Kidney epithelial cell (primary cell): ENCODE results near the gene LGALS8. TPM values are rescaled to one million over a fixed set of nuclear protein-coding genes. Genes with fewer than 3 reads are reported as not detected.

Experiments used
- DNase-seq: peaks from one replicate; pipeline ENCODE4 v3.0.0-alpha.2; 2010; ENCODE audit warnings: low read depth
- H3K27me3 ChIP-seq: 2 replicates; pipeline ENCODE4 v1.6.0; 2011; ENCODE audit warnings: low read length; ENCODE audit not compliant: control insufficient read depth, insufficient read depth
- H3K36me3 ChIP-seq: 2 replicates; pipeline ENCODE4 v1.5.1; 2011; ENCODE audit warnings: low read length; ENCODE audit not compliant: control insufficient read depth, insufficient read depth
- H3K4me3 ChIP-seq: 2 replicates; pipeline ENCODE4 v1.5.1; 2011; ENCODE audit warnings: low read depth, mild to moderate bottlenecking, control low read depth, low read length
- total RNA-seq: library from RNA; depleted of rRNA; stranded (reverse); fragments of >200 nt; gene quantifications from 2 replicates; pipeline ENCODE4 v1.2.3, GENCODE V29; 2015
- TF ChIP-seq, protein P1 (sequence below): IDR thresholded peaks from 2 replicates; pipeline ENCODE4 v1.5.1; 2011; ENCODE audit warnings: mild to moderate bottlenecking, moderate library complexity, low read length, control low read depth, inconsistent platforms; ENCODE audit not compliant: insufficient read depth, poor library complexity, severe bottlenecking

The LGALS8 gene
- total RNA-seq, 1 donor from 2014 or later, result 53.6 TPM

DNA sequence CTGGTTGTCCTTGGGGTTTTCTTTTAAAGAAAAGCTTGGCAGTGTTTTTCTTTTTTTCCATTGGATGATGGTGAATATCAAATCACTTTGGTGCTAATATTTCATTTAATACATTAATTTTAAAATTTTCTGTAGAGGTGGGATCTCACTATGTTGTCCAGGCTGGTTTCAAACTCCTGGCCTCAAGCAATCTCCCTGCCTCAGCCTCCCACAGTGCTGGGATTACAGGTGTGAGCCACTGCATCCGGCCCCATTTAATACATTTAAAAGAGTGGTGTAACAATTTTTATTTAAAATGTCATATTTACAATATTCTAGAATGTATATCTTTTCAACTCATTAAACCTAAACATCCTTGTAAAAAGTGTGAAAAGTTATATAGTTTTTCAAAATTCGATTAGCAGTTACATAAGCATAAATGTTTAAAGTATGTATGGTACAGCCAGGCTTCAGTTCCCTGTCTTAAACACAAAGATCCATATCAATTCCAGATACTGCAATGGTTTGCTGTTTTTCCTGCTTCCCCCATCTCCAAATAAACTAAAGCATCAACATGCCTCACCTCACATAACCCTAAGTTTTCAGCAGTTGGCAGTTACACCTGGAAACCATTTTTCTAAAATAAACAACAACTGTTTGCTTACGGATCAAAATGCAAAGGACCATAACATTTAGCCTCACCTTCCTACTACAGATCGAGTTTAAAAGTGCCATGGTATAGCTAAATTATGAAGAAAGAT, 8.9 kb upstream of the LGALS8 start:
- DNase-seq, result no peak
- TF ChIP-seq, protein P1, sequence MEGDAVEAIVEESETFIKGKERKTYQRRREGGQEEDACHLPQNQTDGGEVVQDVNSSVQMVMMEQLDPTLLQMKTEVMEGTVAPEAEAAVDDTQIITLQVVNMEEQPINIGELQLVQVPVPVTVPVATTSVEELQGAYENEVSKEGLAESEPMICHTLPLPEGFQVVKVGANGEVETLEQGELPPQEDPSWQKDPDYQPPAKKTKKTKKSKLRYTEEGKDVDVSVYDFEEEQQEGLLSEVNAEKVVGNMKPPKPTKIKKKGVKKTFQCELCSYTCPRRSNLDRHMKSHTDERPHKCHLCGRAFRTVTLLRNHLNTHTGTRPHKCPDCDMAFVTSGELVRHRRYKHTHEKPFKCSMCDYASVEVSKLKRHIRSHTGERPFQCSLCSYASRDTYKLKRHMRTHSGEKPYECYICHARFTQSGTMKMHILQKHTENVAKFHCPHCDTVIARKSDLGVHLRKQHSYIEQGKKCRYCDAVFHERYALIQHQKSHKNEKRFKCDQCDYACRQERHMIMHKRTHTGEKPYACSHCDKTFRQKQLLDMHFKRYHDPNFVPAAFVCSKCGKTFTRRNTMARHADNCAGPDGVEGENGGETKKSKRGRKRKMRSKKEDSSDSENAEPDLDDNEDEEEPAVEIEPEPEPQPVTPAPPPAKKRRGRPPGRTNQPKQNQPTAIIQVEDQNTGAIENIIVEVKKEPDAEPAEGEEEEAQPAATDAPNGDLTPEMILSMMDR, result no peak
- no peaks in the 10 kb centered on the region for H3K27me3 ChIP-seq
- no peaks in the 10 kb centered on the region for H3K36me3 ChIP-seq
- no peak overlapping the region for H3K4me3 ChIP-seq

DNA sequence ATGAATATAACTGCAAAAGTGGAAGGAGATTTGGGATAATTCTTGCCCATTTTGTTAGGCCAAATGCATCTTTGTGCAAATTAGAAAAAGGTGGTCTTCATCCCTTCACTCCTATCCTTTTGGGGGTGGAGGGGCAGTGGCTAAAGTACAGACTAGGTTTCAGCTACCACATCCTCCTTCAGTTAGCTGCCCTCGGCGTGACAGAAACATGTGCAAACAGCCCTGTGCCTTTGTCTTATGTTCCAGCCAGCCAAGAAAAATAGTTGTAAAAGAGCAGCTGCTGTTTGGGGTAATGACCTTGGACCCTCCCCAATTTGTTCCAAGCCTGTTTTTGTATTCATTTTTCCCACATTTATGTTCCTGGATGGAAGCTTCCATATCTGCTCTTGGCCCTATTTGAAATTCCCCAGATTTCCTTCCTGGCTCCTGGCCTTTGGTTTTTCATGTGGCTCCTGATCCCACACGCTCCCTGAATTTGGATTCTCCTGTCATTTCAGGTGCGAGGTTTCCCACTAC, 8.3 kb upstream of the LGALS8 start:
- Histone ChIP-seq H3K4me3 (no peak overlapping the region), H3K27me3 (no peaks in the 10 kb centered on the region), H3K36me3 (no peaks in the 10 kb centered on the region)
- no peak for DNase-seq
- TF ChIP-seq, protein P1, result no peak

DNA sequence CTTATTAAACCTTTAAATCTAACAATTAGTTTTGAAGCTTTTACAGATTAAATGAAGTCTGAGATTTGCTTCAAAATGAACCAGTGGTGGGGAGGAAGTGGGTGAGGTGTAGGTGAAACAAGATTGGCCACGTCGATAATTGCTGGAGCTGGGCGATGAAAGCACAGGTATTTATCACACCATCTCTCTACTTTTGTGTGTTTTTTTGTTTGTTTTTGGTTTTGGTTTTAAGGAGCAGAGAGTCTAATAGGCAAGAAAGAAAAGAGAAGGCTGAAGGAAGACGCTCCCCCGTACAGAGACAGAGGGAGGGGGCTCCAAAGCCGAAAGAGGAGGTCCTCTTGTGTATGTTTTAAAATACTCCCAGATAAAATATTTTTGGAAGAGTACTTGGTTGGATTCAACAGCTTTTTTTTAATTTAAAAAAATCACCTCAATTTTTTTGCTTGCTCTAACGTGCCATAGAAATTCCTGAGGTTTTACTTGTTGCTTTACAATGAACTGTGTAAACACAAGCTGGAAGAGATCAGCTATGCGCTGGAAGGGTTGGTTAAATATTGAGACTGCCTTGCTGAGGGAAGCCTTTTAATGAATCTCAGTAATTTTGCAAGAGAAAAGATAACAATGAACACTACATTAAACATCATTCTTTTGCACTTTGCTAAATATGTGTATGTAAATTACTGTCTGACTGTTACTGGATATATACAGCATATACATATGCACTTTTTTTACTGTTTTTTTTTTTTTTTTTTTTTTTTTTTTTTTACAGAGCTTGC, 6.7 kb upstream of the LGALS8 start:
- DNase-seq, result no peak
- Histone ChIP-seq H3K4me3 (no peak overlapping the region), H3K36me3 (no peaks in the 10 kb centered on the region), H3K27me3 (no peaks in the 10 kb centered on the region)
- TF ChIP-seq, protein P1, result no peak

DNA sequence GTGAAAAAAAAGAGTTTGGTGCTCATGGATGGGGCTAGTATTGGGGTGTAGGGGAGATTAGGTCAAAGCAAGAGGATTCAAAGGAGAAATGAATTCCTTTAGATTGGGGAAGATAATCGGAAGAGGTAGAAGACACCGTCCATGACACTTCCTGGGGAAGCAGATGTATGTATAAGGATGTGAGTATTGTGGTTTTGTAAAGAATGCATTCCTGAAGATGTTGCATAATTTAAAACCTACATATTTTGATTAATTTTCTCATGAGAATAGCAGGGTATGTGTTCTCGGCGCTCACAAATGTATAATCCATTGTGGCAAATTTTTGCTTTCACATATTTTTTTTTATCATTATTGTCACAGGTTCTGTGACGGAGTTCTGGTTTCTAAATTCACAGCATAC, 5.5 kb upstream of the LGALS8 start:
- Histone ChIP-seq H3K36me3 (no peaks in the 10 kb centered on the region), H3K4me3 (no peak overlapping the region), H3K27me3 (no peaks in the 10 kb centered on the region)
- TF ChIP-seq, protein P1, result no peak
- DNase-seq, result no peak

DNA sequence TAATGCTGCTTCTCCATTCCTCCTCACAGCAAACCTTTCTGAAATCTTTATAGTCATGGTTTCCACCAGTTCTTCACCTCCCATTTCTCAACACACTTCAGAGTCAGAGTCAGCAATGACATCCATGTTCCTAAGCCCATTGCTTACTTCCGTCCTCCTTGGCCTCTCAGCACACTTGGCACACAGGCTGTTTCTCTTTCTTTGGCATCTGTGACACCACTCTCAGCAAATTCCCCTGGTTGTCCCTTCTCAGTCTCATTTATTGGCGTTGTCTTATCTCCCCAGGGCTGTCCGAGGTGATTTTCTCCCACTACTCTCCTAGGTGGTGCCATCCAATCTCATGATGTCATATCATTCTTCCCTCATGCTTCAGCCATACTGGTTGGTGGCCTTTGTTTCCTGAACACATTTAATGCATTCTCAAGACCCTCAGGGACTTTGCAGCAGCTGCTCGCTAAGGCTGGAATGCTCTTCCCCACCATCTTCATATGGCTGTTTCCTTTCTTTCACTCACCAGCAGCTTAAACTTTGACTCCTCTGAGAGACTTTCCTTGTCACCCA, 3.3 kb upstream of the LGALS8 start:
- H3K4me3 ChIP-seq, result no peak overlapping the region
- H3K36me3 ChIP-seq, result no peaks in the 10 kb centered on the region
- no peak for DNase-seq
- TF ChIP-seq, protein P1, result no peak
- no peaks in the 10 kb centered on the region for H3K27me3 ChIP-seq
